GM12878 (cell line): ENCODE results near the gene TMEM150C.

ENCODE experiments used
- CTCF ChIP-seq, 3 experiments: IDR thresholded peaks in 2 of 3; conservative IDR thresholded peaks in 1 of 3; 2 replicates each; pipeline ENCODE4 v1.5.1; 2011; ENCODE audit warnings: low read depth in 3 of 3, low read length in 3 of 3, mild to moderate bottlenecking in 3 of 3, control low read depth in 2 of 3, moderate library complexity in 2 of 3, inconsistent platforms in 1 of 3, mixed read lengths in 1 of 3; ENCODE audit not compliant: control insufficient read depth in 2 of 3, insufficient read depth in 1 of 3; ENCODE audit errors: extremely low read depth in 1 of 3
- ESRRA ChIP-seq: IDR thresholded peaks from 2 replicates; pipeline ENCODE4 v1.6.1; 2012; ENCODE audit warnings: mild to moderate bottlenecking, low read length, improper control_type of control experiment
- EZH2 ChIP-seq: IDR thresholded peaks from 2 replicates; pipeline ENCODE4 v1.6.1; 2012; ENCODE audit warnings: low read depth, mild to moderate bottlenecking, control low read depth, inconsistent platforms, low read length, borderline replicate concordance; ENCODE audit not compliant: control insufficient read depth
- FOS ChIP-seq: IDR thresholded peaks from 3 replicates; pipeline ENCODE4 v1.6.1; 2011; ENCODE audit warnings: borderline replicate concordance; ENCODE audit not compliant: insufficient read length; ENCODE audit errors: extremely low read depth
- MXI1 ChIP-seq: fragments of 150-350 bp; IDR thresholded peaks from 2 replicates; pipeline ENCODE4 v1.6.1; 2011; ENCODE audit warnings: low read depth, mild to moderate bottlenecking, inconsistent platforms, low read length, improper control_type of control experiment
- POLR2AphosphoS5 ChIP-seq: IDR thresholded peaks from 2 replicates; pipeline ENCODE4 v1.6.1; 2011; ENCODE audit warnings: mild to moderate bottlenecking, low read length, inconsistent platforms
- RAD21 ChIP-seq: IDR thresholded peaks from 2 replicates; pipeline ENCODE4 v1.6.1; 2011; ENCODE audit warnings: mild to moderate bottlenecking, low read depth, low read length, moderate library complexity; ENCODE audit not compliant: insufficient read depth
- REST ChIP-seq: IDR thresholded peaks from 2 replicates; pipeline ENCODE4 v1.6.1; 2012; ENCODE audit warnings: mild to moderate bottlenecking, low read depth, low read length
- TARDBP ChIP-seq: IDR thresholded peaks from 2 replicates; pipeline ENCODE4 v1.6.1; 2016; ENCODE audit warnings: borderline replicate concordance

GRCh38 chr4:82542642-82543041 lies 19.1 kb downstream of the TMEM150C start:
- no peak for TF ChIP-seq TARDBP
- no peak for TF ChIP-seq RAD21
- no peak for TF ChIP-seq CTCF (IDR thresholded peaks at IDR 0.05 in 2 of 3, conservative IDR thresholded peaks at IDR 0.05 in 1 of 3; ENCODE audit: control insufficient read depth in 2 of 3, extremely low read depth in 1 of 3, insufficient read depth in 1 of 3, low read depth in 3 of 3, low read length in 3 of 3)
- no peak for TF ChIP-seq POLR2AphosphoS5
- TF ChIP-seq MXI1: no peak
- TF ChIP-seq EZH2: no peak
- TF ChIP-seq FOS: no peak
- no peak for TF ChIP-seq REST
- TF ChIP-seq ESRRA: no peak
